Measurements from ENCODE around the gene PLAC9. TPM values are rescaled to one million over a fixed set of nuclear protein-coding genes. Genes with fewer than 3 reads are reported as not detected.

Gene PLAC9, protein sequence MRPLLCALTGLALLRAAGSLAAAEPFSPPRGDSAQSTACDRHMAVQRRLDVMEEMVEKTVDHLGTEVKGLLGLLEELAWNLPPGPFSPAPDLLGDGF
- 219 and 260 TPM in 2 replicates for total RNA-seq

DNA sequence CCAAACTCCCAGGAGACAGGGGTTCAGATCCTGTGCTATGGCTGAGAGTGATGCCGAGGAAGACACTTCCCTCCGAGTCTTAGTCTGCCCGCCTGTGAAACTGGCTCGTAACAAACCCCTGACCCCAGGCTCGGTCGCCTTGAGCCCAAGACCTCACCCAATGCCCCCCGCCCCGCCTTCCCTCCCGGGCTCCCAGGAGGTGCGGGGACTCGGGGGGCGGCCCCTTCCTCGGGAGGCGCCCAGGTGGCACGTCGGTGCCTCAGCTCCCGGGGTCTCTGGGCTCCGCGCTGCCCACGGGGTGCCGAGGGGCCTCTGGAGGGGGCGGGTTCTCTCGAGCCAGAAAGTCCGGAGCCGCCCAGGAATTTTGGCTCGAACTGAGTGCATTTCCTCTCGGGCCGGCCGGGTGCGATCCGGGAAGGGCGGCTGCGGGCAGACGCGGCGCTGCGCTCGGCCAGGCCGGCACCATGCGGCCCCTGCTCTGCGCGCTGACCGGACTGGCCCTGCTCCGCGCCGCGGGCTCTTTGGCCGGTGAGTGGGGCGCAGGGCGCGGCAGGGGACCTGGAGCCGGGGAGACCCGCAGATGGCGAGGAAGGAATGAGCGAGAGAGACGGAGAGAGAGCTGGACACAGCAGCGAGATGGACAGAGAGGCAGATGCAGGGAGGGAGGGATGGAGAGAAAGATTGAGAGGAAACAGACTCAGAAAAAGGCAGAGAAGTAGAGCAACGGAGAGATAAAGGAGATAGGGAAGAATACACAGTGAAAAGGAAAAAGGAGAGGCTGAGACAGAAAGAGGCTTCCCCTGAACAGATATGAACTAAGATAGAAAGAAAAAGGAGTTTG lies at the start of gene PLAC9:
Gene PLAC9 (plus strand): TSS at position 432 of the 841 bp plus-strand sequence. CDS start 33 bp downstream, at position 465.

Other genes with a start within 250 kb of the PLAC9 start
- not detected in 2 replicates for gene SFTPD, start 183.6 kb upstream of the PLAC9 start, total RNA-seq
- gene TMEM254, start 54.1 kb upstream of the PLAC9 start, total RNA-seq = 11.6 and 11.9 TPM in 2 replicates
- 123 and 137 TPM in 2 replicates for gene ANXA11, start 72.8 kb downstream of the PLAC9 start, total RNA-seq
- gene MAT1A, start 156.9 kb downstream of the PLAC9 start, total RNA-seq = not detected in 2 replicates
- not detected in 2 replicates for gene DYDC1, start 224.0 kb downstream of the PLAC9 start, total RNA-seq
- gene DYDC2, start 224.1 kb downstream of the PLAC9 start, total RNA-seq = not detected in 2 replicates